C4-2B (cell line): Measurements from ENCODE around the gene SNX15.

Experiments used
- ZFX ChIP-seq: fragments of 450-650 bp; IDR thresholded peaks from 2 replicates; pipeline ENCODE4 v1.6.1; 2017
- TF ChIP-seq, protein P1 (sequence below): fragments of 450-650 bp; conservative IDR thresholded peaks from 2 replicates; pipeline ENCODE4 v1.5.1; 2017; ENCODE audit warnings: mild to moderate bottlenecking

DNA sequence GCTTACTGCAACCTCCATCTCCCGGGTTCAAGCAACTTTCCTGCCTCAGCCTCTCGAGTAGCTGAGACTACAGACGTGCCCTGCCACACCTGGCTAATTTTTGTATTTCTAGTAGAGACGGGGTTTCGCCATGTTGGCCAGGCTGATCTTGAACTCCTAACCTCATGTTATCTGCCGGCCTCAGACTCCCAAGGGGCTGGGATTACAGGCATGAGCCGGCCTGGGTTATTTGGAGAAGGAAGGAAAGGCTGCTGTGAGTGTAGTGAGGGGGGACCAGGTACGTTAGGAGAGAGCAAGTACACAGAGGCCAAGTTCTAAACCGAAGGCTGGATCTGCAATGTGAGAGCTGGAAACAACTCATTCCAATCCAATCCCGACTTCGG, 30.9 kb upstream of the SNX15 start:
- TF ChIP-seq, protein P1, sequence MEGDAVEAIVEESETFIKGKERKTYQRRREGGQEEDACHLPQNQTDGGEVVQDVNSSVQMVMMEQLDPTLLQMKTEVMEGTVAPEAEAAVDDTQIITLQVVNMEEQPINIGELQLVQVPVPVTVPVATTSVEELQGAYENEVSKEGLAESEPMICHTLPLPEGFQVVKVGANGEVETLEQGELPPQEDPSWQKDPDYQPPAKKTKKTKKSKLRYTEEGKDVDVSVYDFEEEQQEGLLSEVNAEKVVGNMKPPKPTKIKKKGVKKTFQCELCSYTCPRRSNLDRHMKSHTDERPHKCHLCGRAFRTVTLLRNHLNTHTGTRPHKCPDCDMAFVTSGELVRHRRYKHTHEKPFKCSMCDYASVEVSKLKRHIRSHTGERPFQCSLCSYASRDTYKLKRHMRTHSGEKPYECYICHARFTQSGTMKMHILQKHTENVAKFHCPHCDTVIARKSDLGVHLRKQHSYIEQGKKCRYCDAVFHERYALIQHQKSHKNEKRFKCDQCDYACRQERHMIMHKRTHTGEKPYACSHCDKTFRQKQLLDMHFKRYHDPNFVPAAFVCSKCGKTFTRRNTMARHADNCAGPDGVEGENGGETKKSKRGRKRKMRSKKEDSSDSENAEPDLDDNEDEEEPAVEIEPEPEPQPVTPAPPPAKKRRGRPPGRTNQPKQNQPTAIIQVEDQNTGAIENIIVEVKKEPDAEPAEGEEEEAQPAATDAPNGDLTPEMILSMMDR: no peak
- TF ChIP-seq ZFX: no peak
